IMR-90 (cell line): Measurements from ENCODE around the gene USP25.

Experiments used
- CEBPB ChIP-seq: IDR thresholded peaks from 2 replicates; pipeline ENCODE4 v1.6.1; 2012; ENCODE audit warnings: low read depth, low read length, improper control_type of control experiment
- CTCF ChIP-seq: conservative IDR thresholded peaks from 2 replicates; pipeline ENCODE4 v1.5.1; 2012; ENCODE audit warnings: mild to moderate bottlenecking, low read depth, low read length, improper control_type of control experiment
- FOS ChIP-seq: fragments of 150-350 bp; IDR thresholded peaks from 2 replicates; pipeline ENCODE4 v1.6.1; 2016; ENCODE audit warnings: low read depth, low read length
- MAFK ChIP-seq: IDR thresholded peaks from 2 replicates; pipeline ENCODE4 v1.6.1; 2012; ENCODE audit warnings: low read depth, low read length, improper control_type of control experiment
- MXI1 ChIP-seq: IDR thresholded peaks from 2 replicates; pipeline ENCODE4 v1.6.1; 2012; ENCODE audit warnings: low read depth, mild to moderate bottlenecking, low read length, moderate library complexity, borderline replicate concordance
- POLR2A ChIP-seq: IDR thresholded peaks from 2 replicates; pipeline ENCODE4 v1.6.1; 2012; ENCODE audit warnings: mild to moderate bottlenecking, low read depth, low read length
- RAD21 ChIP-seq: IDR thresholded peaks from 2 replicates; pipeline ENCODE4 v1.6.1; 2012; ENCODE audit warnings: low read length, improper control_type of control experiment
- RCOR1 ChIP-seq: IDR thresholded peaks from 2 replicates; pipeline ENCODE4 v1.6.1; 2012; ENCODE audit warnings: mild to moderate bottlenecking, low read length, improper control_type of control experiment; ENCODE audit not compliant: insufficient replicate concordance
- RFX5 ChIP-seq: IDR thresholded peaks from 2 replicates; pipeline ENCODE4 v1.8.0; 2012; ENCODE audit warnings: low read depth, mild to moderate bottlenecking, low read length, moderate library complexity
- USF2 ChIP-seq: fragments of 150-350 bp; IDR thresholded peaks from 2 replicates; pipeline ENCODE4 v1.6.1; 2017; ENCODE audit warnings: mild to moderate bottlenecking, antibody characterized with exemption, low read length, low read depth

DNA sequence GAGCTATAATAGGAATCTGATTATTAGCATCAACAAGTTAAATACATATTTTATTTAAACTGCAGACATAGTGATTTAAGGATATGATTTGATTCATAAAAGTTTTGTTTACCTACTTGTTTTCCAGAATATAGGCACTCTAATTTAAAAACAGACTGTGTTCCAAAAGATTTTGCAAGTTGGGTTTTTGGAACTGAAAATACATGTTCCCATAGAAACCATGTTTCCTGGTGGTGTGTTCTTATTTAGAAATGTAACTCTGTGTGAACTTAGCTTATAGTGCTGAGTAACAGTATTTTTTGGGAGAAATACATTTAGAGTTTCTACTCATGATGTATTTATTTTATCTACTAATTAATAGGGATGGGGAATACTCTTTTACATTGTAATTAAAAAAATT, 21.8 kb downstream of the USP25 start:
- TF ChIP-seq MAFK (no peak), USF2 (no peak), CTCF (no peak), POLR2A (no peak), RFX5 (no peak), CEBPB (no peak), RAD21 (no peak), MXI1 (no peak), RCOR1 (no peak), FOS (no peak)
